ENCODE results near the gene PPARG. TPM values are rescaled to one million over a fixed set of nuclear protein-coding genes. Genes with fewer than 3 reads are reported as not detected.

The PPARG gene
- polyA plus RNA-seq, 1 of the 3 experiments (the other 2 are of a cell fraction), result 2.8 TPM

- Histone ChIP-seq H3F3A (replicated peaks; ENCODE audit: insufficient read depth) (no peaks in the 10 kb centered on the region), H2AFZ (ENCODE audit: low read depth) (no peak overlapping the region), H3K4me1 (ENCODE audit: control insufficient read depth in 1 of 2, insufficient read depth in 2 of 2, low read depth in 1 of 2, low read length in 1 of 2) (peaks cover 0 to 2% of the 10 kb centered on the region in 2 experiments; a peak in 1 of 4 replicates), H3K27ac (ENCODE audit: low read depth in 2 of 2, low read length in 1 of 2) (no peak overlapping the region), H3K9ac (no peak overlapping the region), H3K27me3 (ENCODE audit: insufficient read depth) (no peaks in the 10 kb centered on the region), H4K20me1 (ENCODE audit: insufficient read depth) (no peaks in the 10 kb centered on the region), H3K4me2 (no peak overlapping the region), H3K79me2 (ENCODE audit: insufficient read depth) (no peaks in the 10 kb centered on the region), H3K9me3 (0 out of 2 replicates have a peak, but pooled peaks cover 5% of the 10 kb centered on the region), H3K36me3 (replicated peaks in 1 of 2; ENCODE audit: control insufficient read depth in 1 of 2, insufficient read depth in 2 of 2, low read length in 1 of 2) (no peaks in the 10 kb centered on the region), H3K9me2 (no peaks in the 10 kb centered on the region), H3K4me3 (ENCODE audit: low read depth in 2 of 2, low read length in 1 of 2) (no peak overlapping the region)
- 95% methylated on average over 6 of the region's 6 CpGs for WGBS (ENCODE audit: low lambda C conversion rate)
- DNase-seq, result no peak
- POLR2A ChIA-PET, result no interaction called here
- TF ChIP-seq ELF1 (IDR thresholded peaks at IDR 0.05) (no peak), RAD21 (IDR thresholded peaks at IDR 0.05; ENCODE audit: low read length) (no peak), RFX5 (IDR thresholded peaks at IDR 0.05; ENCODE audit: low read length) (no peak), JUND (IDR thresholded peaks at IDR 0.05) (no peak), REST (IDR thresholded peaks at IDR 0.05; ENCODE audit: low read depth, low read length) (no peak), IRF3 (IDR thresholded peaks at IDR 0.05; ENCODE audit: low read depth, low read length) (no peak), EP300 (IDR thresholded peaks at IDR 0.05; ENCODE audit: borderline replicate concordance in 1 of 2, low read depth in 1 of 2, low read length in 1 of 2) (no peak), FOXJ3 (CRISPR knock-in tag; IDR thresholded peaks at IDR 0.05) (no peak), USF2 (IDR thresholded peaks at IDR 0.05; ENCODE audit: borderline replicate concordance, low read depth, low read length) (no peak), RXRA (IDR thresholded peaks at IDR 0.05; ENCODE audit: borderline replicate concordance, low read depth) (no peak), GABPA (IDR thresholded peaks at IDR 0.05; ENCODE audit: low read depth) (no peak), MXI1 (IDR thresholded peaks at IDR 0.05; ENCODE audit: low read depth, low read length) (no peak), MAX (IDR thresholded peaks at IDR 0.05; ENCODE audit: low read depth) (no peak), POLR2AphosphoS5 (IDR thresholded peaks at IDR 0.05; ENCODE audit: low read depth, low read length) (no peak), CTCF (IDR thresholded peaks at IDR 0.05) (no peak), FOSL2 (IDR thresholded peaks at IDR 0.05; ENCODE audit: borderline replicate concordance, low read depth) (no peak), RCOR1 (IDR thresholded peaks at IDR 0.05; ENCODE audit: low read length) (no peak), SMC3 (IDR thresholded peaks at IDR 0.05; ENCODE audit: low read depth, low read length) (no peak)
- CTCF ChIA-PET, result no interaction called here
These were observed 80.2 kb downstream of the PPARG start for GRCh38 chr3:12369029-12369428.

Data from SK-N-SH (cell line).